ES-I3 (cell line): ENCODE results near the gene KLF13.

Experiments used
- H3K36me3 ChIP-seq: 2 replicates; pipeline ENCODE4 v1.6.1; 2013; ENCODE audit warnings: mild to moderate bottlenecking, low read length, control low read depth, moderate library complexity; ENCODE audit not compliant: insufficient read depth
- H3K4me1 ChIP-seq: 2 replicates; pipeline ENCODE4 v1.6.1; 2013; ENCODE audit warnings: mild to moderate bottlenecking, control low read depth, low read length; ENCODE audit not compliant: insufficient read depth
- H3K9ac ChIP-seq: 2 replicates; pipeline ENCODE4 v1.6.1; 2013; ENCODE audit warnings: low read depth, mild to moderate bottlenecking, low read length, moderate library complexity
- H3K9me3 ChIP-seq: 2 replicates; pipeline ENCODE4 v1.6.1; 2013; ENCODE audit warnings: mild to moderate bottlenecking, low read length, moderate library complexity; ENCODE audit not compliant: control insufficient read depth, insufficient read depth

KLF13 gene

GRCh38 chr15:31318429-31318828 is 8.2 kb upstream of the KLF13 start:
- Histone ChIP-seq H3K9me3 (no peaks in the 10 kb centered on the region), H3K9ac (no peak overlapping the region), H3K4me1 (0 out of 2 replicates have a peak, but pooled peaks cover 8% of the 10 kb centered on the region), H3K36me3 (no peaks in the 10 kb centered on the region)

DNA sequence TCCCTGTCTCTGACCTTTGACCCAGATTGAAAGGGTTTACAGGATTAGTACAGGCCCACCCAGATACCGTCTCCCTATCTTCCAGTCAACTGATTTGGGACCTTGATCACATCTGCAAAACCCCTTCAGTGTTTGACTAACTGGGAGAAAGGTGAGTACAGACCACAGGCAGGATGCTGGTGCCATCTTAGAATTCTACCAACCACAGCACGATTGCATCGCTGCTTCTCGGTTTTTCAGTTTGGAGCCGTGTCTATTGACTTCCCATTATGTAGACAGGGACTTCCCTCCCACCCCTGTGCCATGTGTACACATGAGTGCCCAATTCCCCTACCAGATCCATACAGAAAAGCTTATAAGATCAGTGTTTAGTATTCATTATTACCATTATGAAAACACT is 6.6 kb upstream of the KLF13 start:
- Histone ChIP-seq H3K36me3 (no peaks in the 10 kb centered on the region), H3K9ac (no peak overlapping the region), H3K9me3 (no peaks in the 10 kb centered on the region), H3K4me1 (peaks cover 11% of the 10 kb centered on the region)

GRCh38 chr15:31321418-31321817 is 5.2 kb upstream of the KLF13 start:
- Histone ChIP-seq H3K9ac (no peak overlapping the region), H3K4me1 (peaks cover 13% of the 10 kb centered on the region), H3K9me3 (no peaks in the 10 kb centered on the region), H3K36me3 (no peaks in the 10 kb centered on the region)

- no peak overlapping the region for H3K9ac ChIP-seq
- no peaks in the 10 kb centered on the region for H3K9me3 ChIP-seq
- H3K4me1 ChIP-seq = peaks cover 13% of the 10 kb centered on the region
- no peaks in the 10 kb centered on the region for H3K36me3 ChIP-seq
These were observed 4.1 kb upstream of the KLF13 start for GRCh38 chr15:31322504-31322903.

GRCh38 chr15:31323627-31324026 is 3.0 kb upstream of the KLF13 start:
- Histone ChIP-seq H3K9me3 (no peaks in the 10 kb centered on the region), H3K4me1 (peaks cover 13% of the 10 kb centered on the region), H3K36me3 (no peaks in the 10 kb centered on the region), H3K9ac (no peak overlapping the region)

- H3K36me3 ChIP-seq = no peaks in the 10 kb centered on the region
- H3K4me1 ChIP-seq = peaks cover 12% of the 10 kb centered on the region
- no peak overlapping the region for H3K9ac ChIP-seq
- no peaks in the 10 kb centered on the region for H3K9me3 ChIP-seq
These were observed 2.4 kb upstream of the KLF13 start for GRCh38 chr15:31324186-31324585.

GRCh38 chr15:31324806-31325594 is 1.6 kb upstream of the KLF13 start:
- Histone ChIP-seq H3K4me1 (peaks cover 5% of the 10 kb centered on the region), H3K9me3 (no peaks in the 10 kb centered on the region), H3K9ac (peak overlapping the region; percentile 73), H3K36me3 (no peaks in the 10 kb centered on the region)

- Histone ChIP-seq H3K9me3 (no peaks in the 10 kb centered on the region), H3K9ac (peak overlapping the region; percentile 73), H3K4me1 (peaks cover 7% of the 10 kb centered on the region), H3K36me3 (no peaks in the 10 kb centered on the region)
These were observed 960 bp upstream of the KLF13 start for GRCh38 chr15:31325595-31326155.

- peaks cover 11% of the 10 kb centered on the region for H3K4me1 ChIP-seq
These were observed 437 bp downstream of the KLF13 start for GRCh38 chr15:31326875-31327668.

DNA sequence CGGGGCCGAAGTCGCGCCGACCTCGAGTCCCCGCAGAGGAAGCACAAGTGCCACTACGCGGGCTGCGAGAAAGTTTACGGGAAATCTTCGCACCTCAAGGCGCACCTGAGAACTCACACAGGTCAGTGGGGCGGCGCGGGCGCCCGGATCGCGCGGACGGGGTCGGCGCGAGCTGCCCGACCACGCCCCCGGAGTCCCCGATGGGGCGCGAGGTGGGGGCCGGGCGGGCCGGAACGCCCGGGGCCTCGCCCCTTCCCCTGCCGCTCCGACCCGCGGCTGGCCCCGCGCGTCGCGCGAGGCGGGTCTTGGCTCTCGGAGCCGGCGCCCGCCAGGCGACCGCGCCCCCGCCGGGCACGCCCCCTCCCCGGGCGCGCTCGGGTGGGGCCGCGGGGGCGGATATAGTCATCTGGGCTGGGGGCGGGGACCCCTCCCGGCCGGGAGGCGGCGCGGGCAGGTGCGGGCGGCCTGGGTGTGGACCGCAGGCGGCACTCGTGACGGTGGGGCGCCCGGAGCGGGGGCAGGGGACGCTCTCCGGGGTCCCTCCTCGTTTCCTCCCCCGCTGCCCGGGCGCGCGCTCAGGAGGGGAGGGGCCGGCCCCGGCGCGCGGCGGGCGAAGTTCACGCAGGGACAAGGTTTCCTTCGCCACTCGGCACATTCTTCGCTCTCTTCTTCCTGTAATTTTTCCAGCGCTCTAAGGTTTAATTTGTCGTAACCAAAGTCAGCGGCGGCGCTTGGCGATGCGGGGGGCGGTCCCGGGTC is 1.2 kb downstream of the KLF13 start:
- peak overlapping the region; percentile 66 for H3K9ac ChIP-seq
- no peaks in the 10 kb centered on the region for H3K36me3 ChIP-seq
- H3K9me3 ChIP-seq = no peaks in the 10 kb centered on the region
- H3K4me1 ChIP-seq = peaks cover 11% of the 10 kb centered on the region

More at GRCh38 chr15:31326875-31327668, 437 bp downstream of the KLF13 start:
- Histone ChIP-seq H3K9ac (peak overlapping the region; percentile 66), H3K9me3 (no peaks in the 10 kb centered on the region), H3K36me3 (no peaks in the 10 kb centered on the region)

GRCh38 chr15:31328428-31328968 is 1.9 kb downstream of the KLF13 start:
- Histone ChIP-seq H3K9me3 (no peaks in the 10 kb centered on the region), H3K4me1 (peaks cover 11% of the 10 kb centered on the region), H3K36me3 (no peaks in the 10 kb centered on the region), H3K9ac (peak overlapping the region; percentile 66)

DNA sequence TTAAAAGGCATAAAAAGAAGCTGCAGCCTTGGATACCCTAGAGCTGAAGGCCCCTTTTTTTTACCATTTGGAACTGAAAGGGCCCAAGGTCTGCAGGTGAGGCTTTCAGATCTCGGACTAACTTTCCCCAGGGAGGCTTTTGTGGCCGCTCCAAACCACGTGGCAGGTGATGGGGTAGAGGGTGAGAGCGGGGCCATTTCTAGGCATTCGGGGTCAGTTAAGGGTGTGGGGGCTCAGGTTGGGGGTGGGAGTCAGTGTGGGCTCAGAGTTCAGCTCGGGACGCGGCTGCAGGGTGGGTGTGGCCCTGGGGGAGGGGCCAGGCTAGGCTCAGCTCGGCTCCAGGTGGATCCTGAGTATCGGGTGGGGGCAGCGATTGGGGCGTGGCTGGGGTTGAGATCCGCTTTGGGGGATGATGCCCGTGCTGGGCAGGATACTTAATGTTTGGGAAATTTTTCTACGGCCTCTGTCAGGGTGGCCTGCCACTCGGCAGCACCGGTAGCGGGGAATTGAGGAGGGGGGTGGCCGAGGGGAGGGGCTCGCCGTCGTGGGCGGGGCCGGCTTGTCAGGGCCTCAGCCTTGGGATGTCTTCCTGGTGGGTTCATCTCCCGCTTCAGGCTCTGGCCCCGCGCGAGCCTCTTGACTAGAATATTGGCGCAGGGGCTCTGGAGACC is 2.5 kb downstream of the KLF13 start:
- Histone ChIP-seq H3K9me3 (no peaks in the 10 kb centered on the region), H3K4me1 (peaks cover 11% of the 10 kb centered on the region), H3K36me3 (no peaks in the 10 kb centered on the region), H3K9ac (peak overlapping the region; percentile 66)

DNA sequence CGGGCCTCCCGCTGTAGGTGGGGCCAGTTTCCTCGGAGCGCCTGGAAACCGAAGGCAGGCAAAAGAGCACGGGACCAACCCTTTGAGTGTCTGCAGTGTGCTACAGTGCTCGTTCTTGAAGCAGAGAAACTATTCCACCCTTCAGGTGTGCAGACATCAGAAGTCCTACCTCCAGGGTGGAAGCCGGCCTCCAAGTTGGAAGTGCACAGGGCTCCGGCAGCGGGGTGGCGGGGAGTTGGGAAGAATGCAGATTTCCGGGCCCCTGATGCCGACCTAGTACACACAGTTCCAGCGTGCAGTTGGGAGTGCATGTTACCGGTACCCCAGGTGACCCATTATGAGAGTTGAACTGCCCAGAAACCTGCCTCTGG is 3.0 kb downstream of the KLF13 start:
- peak overlapping the region; percentile 66; the same call in 1 of the 2 replicates for H3K9ac ChIP-seq
- H3K4me1 ChIP-seq = peaks cover 11% of the 10 kb centered on the region
- no peaks in the 10 kb centered on the region for H3K36me3 ChIP-seq
- no peaks in the 10 kb centered on the region for H3K9me3 ChIP-seq
